GM19397 (cell line): ENCODE measurements around the gene ATF2.
A peak's percentile ranks its signal among the peaks of the same experiment; 100 is the strongest.

Source experiments
- ATAC-seq: cut with Tn5 transposase; IDR thresholded peaks from one replicate; pipeline ENCODE4 v1.9.1; 2021; ENCODE audit warnings: mild to moderate bottlenecking, moderate library complexity; ENCODE audit not compliant: unreplicated experiment

Gene ATF2, protein sequence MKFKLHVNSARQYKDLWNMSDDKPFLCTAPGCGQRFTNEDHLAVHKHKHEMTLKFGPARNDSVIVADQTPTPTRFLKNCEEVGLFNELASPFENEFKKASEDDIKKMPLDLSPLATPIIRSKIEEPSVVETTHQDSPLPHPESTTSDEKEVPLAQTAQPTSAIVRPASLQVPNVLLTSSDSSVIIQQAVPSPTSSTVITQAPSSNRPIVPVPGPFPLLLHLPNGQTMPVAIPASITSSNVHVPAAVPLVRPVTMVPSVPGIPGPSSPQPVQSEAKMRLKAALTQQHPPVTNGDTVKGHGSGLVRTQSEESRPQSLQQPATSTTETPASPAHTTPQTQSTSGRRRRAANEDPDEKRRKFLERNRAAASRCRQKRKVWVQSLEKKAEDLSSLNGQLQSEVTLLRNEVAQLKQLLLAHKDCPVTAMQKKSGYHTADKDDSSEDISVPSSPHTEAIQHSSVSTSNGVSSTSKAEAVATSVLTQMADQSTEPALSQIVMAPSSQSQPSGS

DNA sequence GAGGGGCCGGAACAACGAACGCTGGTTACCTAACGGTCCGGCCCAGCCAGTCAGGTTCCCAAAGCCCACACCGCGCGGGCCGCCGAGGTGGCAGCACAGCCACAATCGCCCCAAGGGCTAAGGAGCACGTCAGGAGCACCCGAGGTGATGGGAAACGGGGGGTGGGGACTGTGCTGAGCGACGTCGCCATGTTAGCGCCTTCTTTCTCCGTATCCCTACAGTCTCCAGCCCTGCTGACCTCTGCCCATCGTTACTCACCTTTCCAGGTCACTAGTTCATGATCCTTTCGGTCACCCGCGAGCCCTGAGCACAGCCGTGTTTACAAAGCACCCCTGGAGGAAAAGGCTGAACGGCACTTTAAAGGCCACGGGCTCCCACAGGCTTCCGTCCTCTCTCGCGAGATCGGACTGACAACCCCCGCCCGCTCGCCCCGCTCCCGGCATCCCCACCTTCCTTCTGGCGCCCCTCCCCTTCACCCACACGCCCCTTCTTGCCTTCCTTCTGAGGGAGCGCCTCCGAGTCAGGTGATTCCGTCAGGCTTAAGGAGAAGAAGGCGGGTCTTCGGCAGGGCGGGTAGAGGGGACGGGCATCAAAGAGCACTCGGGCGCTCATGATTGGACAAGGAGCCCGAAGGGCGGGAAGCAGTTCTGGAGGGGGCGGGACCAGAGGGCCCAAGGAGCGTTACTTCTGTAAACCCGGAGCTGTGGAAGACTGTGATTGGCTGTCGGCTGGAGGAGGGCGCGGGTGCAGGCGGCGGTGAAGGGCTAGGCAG lies at the start of gene ATF2:
ATF2 (minus strand) TSS at position 412 of the 772 bp plus-strand sequence. CDS start 31,760 bp downstream, outside the sequence.
- ATAC-seq, result peak; percentile 96

DNA sequence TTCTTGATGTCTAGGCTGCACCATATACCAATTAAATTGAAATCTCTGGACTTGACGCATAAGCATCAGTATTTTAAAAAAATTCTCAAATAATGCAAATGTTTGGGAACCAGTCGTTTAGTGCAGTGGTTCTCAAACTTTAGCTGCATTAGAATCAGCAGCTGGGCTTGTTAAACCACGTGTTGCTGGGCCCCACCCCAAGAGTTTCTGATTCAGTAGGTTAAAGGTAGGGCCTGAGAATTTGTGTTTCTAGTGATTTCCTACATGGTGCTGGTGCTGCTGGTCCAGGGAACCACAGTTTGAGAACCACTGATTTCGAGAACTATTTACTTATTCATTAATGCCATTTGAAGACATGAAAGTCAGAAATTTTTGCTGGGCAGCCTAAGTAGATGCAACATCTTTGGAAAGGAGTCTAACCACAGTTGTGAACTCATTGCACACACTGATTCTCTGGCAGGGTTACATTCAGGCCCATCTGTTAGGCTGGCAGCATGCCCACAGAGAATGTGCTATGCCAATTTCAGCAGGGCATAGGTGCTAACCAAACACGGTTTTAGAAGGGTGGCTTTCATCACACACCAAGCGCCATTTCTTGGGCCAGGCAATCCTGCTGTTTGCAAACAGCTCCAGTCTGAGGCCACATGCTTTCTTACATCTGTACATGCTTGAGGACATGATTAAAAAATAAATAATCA lies 39.9 kb upstream of the ATF2 start:
- no peak for ATAC-seq

DNA sequence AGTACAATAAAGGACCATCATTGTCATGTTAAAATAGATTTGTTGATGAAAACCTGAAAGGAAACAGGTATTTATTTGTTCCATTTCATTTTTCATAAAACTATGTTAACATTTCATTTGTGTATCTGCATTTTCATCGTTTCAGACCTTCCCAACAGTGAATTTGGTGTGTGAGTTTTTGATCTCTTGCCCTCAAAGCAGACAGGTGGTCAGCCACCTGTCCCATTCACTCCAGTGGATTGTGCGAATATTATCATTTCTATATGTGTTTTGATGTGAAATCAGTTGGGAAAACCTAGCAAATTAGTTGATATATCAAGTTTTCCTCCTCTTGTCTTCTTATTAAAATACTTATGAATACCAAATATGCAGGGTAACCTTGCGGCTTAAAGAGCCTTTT lies 38.9 kb upstream of the ATF2 start:
- no peak for ATAC-seq

DNA sequence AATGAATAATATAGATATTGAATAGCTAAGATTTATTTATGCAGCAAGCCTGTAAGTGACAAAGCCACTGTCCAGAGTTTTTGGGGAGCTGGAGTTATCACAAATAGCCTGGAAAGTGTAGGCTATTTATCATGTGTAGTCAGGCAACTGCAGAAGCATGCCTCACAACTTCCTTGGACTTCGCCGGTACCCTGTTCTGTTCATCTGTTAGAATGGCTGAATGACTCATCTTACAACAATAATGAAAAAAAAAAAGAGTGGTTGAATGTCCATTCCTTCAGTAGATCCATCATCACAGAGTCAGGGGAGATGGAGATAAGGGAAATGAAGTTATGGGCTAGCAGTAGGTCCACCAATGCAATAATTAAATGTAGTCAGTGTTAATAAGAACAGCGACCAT lies 37.5 kb upstream of the ATF2 start:
- no peak for ATAC-seq

DNA sequence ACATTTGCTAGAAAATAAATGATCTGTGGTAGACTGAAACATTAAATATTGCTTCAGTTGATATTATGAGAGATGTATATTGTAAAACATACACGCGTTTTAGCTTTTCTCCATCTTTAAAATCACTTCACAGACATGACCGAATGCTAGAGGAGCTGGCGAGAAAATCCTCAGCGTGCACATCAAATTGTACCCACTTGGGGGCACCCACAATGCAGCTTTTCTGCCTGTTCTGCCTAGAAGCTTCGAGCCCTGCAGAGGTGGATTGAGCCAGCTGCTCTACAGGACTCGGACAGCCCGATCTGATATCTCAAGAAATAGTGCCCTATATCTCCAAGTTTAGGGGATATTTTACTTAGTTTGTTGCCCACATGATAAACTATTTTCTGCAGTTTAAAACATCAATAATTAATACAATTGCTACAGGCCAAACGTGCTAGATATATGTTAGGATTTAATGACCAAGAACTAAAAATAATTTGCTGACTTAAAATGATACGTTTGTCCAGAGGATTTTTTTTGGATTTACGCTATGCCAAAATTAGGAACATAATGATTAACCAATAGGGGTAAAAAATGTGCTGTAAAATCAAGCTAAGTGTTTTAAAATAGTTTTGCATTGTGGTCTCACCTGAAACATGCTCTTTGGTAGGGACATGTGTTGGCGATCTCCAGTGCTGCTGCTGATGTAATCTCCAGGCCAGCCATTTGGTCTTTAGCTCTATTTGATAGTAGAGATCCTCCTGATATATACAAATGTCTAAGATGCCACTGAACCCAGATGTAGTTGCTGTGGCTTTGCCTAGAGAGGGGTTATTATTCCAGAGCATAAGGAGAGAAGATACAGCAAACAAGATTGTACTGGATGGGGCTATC lies 35.9 kb upstream of the ATF2 start:
- ATAC-seq, result no peak

DNA sequence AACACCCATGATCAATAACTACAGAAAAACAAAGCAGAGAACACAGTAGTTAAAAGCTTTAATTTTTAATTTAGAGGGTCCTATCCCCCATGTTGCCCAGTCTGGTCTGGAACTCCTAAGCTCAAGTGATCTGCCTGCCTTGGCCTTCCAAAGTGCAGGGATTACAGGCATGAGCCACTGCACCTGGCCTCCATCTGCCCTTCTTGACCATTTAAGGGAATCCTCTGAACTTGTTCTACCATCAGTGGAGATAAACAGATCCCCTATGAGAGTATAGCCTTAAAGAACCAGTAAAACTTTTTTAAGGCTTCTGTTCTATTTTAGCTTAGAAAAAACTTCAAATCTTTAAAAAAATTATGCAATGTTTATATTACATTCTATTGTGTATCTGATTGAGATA lies 27.0 kb upstream of the ATF2 start:
- no peak for ATAC-seq

DNA sequence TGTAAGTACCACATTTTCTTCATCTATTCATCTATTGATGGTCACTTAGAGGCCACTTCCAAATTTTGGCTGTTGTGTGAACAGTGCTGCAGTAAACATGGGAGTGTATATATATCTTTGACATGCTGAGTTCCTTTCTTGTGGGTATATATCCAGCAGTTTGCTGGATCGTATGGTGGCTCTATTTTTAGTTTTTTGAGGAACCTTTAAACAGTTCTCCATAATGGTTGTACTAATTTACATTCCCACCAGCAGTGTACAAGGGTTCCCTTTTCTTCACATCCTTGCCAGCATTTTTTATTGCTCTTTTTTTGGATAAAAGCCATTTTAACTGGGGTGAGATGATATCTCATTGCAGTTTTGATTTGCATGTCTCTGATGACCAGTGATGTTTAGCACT lies 20.8 kb upstream of the ATF2 start:
- ATAC-seq, result no peak

DNA sequence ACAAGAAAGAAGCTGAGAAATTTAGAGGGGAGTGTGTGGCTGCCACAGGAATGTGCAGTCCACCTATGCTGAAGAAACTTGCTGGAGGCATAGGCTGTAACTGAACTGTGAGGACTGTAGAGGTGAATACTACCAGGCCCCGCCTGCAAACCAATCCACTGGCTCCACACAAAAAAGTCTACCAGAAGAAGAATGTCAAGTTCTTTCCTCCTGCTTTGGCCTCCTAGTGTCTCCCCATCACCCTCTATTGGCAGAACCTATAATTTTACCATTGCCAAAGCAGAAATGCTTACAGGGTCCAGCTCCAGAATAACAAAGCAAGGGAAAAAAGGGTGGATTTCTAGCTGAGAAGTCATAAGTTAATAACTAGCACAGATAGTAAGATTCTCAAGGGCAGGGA lies 19.4 kb upstream of the ATF2 start:
- no peak for ATAC-seq

DNA sequence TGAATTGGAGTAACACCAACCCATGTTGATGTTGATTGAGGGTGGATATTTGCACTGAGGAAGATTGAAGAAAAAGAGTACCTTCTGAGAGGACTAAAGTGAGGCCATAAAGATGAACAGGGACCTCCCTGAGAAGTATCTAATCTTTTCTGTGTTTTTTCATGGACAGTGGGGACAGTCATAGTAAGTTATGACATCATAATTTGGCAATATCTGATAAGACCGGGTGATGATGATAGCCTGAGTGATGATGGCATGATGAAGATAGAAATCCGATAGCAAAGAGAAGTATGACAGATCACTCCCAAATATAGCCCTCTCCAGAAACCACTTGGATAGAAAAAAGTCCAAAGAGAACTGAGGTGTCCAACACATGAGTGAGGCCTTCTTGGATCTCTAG lies 15.7 kb upstream of the ATF2 start:
- no peak for ATAC-seq

DNA sequence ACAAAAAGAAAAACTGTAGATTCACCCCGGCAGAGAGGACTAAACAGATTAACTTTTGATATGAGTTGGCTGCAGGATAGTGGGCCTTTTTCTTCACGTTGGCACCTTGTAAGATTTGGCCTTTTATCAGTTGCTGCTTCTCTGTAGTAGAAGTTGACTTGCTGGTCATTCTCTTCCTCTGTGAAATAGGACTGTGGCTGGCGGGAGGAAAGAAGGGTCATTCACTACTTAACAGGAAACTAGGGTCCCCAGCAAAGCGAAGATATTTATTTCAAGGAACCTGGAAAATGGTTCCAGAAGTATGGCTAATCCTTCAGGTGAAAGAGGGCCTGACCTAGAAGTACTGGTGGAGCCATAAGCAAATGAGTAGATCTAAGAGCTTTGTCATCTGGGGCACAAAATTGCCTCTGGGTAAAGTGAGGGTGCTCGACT lies 13.9 kb upstream of the ATF2 start:
- ATAC-seq, result no peak

DNA sequence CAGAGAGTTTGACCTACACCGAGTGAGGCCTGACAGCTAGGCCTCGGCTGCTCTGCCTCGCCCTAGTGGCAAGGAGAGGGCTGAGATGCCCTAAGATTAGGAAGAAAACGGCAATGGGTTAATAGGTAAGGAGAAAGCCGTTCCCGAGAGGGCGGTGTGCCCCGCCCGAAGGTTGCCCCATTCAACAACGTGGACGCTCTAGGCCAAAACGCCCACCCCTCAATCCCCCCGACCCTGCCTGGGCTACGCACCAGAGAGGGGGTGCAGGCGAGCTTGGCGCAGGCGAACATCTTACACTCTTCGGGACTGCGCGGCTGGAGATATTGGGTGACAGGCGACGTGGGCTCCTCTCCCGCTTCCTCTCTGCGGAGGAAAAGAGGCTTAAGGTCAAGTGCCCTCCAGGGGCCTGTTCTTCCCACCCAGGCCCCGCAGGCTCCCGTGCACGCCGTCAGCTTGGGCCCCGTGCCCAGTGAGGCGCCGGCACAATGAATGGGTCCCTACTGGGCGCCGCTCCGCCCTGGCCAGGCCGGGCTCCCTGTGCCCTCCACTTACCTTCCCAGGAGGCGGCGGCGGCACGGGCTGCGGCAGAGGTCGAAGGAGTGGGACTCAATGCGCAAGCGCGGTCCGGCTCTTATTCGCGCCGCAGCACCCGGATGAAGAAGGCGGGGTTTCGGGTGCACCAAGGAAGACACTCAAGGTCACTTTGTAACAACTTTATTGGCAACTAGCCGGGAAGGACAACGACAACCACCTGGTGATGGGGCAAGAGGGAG lies 13.3 kb upstream of the ATF2 start, which contains the start of gene ATP5MC3:
ATP5MC3 (minus strand) TSS at position 607 of the 773 bp plus-strand sequence; CDS start at position 290, 317 bp downstream.
- ATAC-seq, result peak; percentile 89

DNA sequence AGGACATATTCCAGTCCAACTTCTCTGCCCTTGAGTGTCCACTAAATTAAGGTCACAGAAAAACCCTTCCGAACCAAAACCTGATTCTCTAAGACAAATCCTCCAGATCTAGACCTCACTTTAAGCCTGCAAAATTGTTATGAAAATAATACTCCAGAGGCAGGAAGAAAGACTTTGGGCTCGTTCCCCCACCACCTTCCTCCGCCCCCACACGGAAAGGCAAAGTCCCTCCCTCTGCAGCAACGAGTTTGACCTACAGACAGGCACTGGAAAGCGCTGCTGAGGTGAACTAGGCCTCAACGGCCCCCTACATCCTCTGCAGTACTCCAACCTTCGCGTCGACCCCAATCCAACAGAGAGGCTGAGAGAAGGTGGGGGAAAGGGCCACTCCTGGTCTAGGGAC lies 12.7 kb upstream of the ATF2 start:
- ATAC-seq, result peak; percentile 42

DNA sequence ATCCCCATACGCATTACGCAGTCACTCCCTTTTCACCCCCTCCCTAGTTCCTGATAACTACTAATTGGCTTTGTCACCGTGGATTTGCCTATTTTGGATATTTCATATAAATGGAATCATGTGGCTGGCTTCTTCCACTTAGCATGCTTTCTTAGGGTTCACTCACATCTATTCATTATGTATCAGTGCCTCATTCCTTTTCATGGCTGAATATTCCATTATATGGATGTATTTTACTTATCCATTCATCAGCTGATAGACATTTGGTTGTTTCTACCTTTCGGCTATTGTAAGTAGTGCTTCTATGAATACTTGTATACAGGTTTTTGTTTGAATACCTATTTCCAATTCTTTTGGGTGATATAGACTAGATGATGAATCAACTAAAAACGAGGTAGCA lies 8.6 kb upstream of the ATF2 start:
- ATAC-seq, result no peak

DNA sequence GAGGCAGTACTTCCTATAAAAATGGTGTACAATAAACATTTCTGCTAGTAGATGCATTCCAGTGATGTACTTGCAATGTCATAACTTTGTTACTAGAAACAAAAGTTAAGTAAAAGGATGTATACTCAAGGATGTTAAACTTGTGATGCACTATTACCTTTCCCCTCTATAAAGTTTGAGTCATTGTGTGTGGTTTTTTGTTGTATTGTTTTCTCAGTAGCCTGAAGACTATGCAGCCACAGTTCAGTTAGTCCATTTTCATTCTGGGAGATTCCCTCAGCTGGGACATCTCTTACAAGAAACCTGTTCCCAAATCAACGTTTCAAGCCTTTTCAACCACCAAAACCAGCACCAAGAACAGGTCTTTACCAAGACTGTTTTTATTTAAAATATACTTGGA lies 7.9 kb upstream of the ATF2 start:
- no peak for ATAC-seq

DNA sequence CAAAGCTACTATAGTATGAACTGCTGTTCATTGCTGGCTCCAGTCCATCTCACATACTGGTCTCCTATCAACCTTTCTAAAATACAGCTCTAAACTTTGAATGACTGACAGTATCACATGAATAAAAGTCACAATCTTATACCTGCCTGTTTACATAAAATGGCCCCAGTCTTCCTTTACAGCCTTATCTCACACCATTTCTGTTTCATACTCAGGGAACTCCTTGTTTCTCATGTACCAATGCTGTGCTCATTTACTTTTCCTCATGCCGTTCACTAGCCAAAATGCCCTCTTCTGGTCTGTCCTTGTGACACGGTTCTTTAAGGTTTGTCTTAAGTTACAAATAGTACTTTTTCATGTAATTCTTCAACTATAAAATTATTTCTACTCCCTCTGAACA lies 7.3 kb upstream of the ATF2 start:
- no peak for ATAC-seq

DNA sequence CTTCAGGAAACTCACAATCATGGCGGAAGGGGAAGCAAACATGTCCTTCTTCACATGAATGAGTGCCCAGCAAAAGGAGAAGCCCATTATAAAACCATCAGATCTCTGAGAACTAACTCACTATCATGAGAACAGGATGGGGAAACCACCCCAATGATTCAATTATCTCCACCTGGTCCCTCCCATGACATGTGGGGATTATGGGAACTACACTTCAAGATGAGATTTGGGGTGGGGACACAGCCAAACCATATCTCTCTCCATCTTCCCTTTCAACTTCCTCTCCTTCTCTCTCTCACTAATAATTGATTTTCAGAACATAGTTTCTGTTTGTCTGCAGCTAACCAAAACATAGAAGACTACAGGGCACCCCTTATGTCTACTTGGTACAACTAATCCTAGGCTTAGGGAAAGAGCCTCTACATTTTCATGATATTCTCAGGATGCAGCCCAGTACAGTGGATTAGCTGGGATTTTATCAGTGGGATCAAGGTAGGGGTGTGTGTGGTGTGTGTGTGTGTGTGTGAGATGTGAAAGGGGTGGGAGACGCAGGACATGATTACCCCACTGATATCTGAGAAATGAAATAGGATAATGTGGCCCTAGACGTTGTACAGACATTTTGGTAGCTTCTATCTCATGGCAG lies 2.8 kb upstream of the ATF2 start:
- ATAC-seq, result no peak

DNA sequence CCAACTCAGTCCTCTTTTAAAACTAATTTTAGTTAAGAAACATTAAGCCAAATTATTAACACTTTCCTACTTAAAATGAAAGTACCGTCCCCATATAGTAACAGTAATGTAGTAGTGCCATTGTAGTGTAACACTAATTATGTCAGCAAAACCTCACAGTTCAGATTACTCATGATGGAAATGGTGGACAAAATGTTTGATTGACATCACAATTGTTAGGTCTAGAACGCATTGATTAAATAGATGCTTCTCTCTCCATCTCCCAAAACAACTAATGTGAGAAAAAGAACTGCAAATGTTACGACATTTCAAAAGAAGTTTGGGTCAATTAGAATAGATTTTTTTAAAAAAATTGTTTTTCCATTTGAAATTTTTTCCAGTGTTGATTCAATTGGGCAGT lies 1.2 kb upstream of the ATF2 start:
- no peak for ATAC-seq

DNA sequence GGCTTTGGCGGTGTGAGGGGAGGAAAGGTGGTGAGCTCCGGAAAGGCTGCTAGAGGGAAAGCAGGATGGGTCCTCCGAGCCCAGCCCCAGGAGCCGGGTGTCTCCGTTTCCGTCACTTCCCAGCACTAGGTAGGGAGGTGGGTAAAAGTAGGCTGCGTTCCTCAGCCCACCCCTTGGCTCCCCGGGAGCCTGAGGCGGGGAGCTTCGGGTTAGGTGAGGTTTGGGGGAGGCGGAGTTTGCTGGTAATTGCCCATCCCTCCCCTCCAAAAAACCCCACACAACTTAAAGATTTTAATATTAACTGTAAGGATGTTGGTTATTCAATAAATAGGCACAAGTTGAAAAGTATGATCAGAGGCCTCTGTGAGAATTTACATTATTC lies 552 bp upstream of the ATF2 start:
- peak; percentile 16 for ATAC-seq
